ENCODE measurements around the gene DYNC1I1. TPM values are rescaled to one million over a fixed set of nuclear protein-coding genes. Genes with fewer than 3 reads are reported as not detected.

Gene DYNC1I1
- total RNA-seq, 1 donor from 2014 or later = 24.3 TPM

- DNase-seq (ENCODE audit: low spot score) = no peak
- intact Hi-C loops (cut with DNase I) = no loop called here
Measured at GRCh38 chr7:95840953-95841950, 68.9 kb downstream of the DYNC1I1 start.

- no peak for DNase-seq (ENCODE audit: low spot score)
- intact Hi-C loops (cut with DNase I) = no loop called here
Measured at GRCh38 chr7:95843286-95843685, 70.9 kb downstream of the DYNC1I1 start.

- DNase-seq (ENCODE audit: low spot score) = no peak
- intact Hi-C loops (cut with DNase I) = no loop called here
Measured at GRCh38 chr7:95845007-95845406, 72.7 kb downstream of the DYNC1I1 start.

- DNase-seq (ENCODE audit: low spot score) = no peak
- intact Hi-C loops (cut with DNase I) = no loop called here
Measured at GRCh38 chr7:95847061-95847460, 74.7 kb downstream of the DYNC1I1 start.

- no peak for DNase-seq (ENCODE audit: low spot score)
- intact Hi-C loops (cut with DNase I) = no loop called here
Measured at GRCh38 chr7:95859429-95859828, 87.1 kb downstream of the DYNC1I1 start.

GRCh38 chr7:95861041-95861440, 88.7 kb downstream of the DYNC1I1 start:
- intact Hi-C loops (cut with DNase I) = no loop called here
- no peak for DNase-seq (ENCODE audit: low spot score)

GRCh38 chr7:95863623-95864022, 91.3 kb downstream of the DYNC1I1 start:
- intact Hi-C loops (cut with DNase I) = no loop called here
- no peak for DNase-seq (ENCODE audit: low spot score)

- DNase-seq (ENCODE audit: low spot score) = no peak
- intact Hi-C loops (cut with DNase I) = no loop called here
Measured at GRCh38 chr7:95865716-95866371, 93.5 kb downstream of the DYNC1I1 start.

- intact Hi-C loops (cut with DNase I) = no loop called here
Measured at GRCh38 chr7:95867309-95867708, 95.0 kb downstream of the DYNC1I1 start.

GRCh38 chr7:95871075-95871848, 98.9 kb downstream of the DYNC1I1 start:
- no peak for DNase-seq (ENCODE audit: low spot score)
- intact Hi-C loops (cut with DNase I) = loop anchor here (1.0 kb wide), 1 partner anchor 148 kb away; no protein-coding TSS in a partner anchor

More at GRCh38 chr7:95867309-95867708, 95.0 kb downstream of the DYNC1I1 start:
- no peak for DNase-seq (ENCODE audit: low spot score)

GRCh38 chr7:95871896-95872295, 99.5 kb downstream of the DYNC1I1 start:
- intact Hi-C loops (cut with DNase I) = loop anchor here (1.0 kb wide), 1 partner anchor 149 kb away; no protein-coding TSS in a partner anchor
- no peak for DNase-seq (ENCODE audit: low spot score)

- intact Hi-C loops (cut with DNase I) = no loop called here
- no peak for DNase-seq (ENCODE audit: low spot score)
Measured at GRCh38 chr7:95874129-95874528, 101.8 kb downstream of the DYNC1I1 start.

GRCh38 chr7:95874541-95875265, 102.3 kb downstream of the DYNC1I1 start:
- intact Hi-C loops (cut with DNase I) = no loop called here
- DNase-seq (ENCODE audit: low spot score) = no peak

GRCh38 chr7:95875519-95875918, 103.2 kb downstream of the DYNC1I1 start:
- DNase-seq (ENCODE audit: low spot score) = no peak
- intact Hi-C loops (cut with DNase I) = no loop called here

- no peak for DNase-seq (ENCODE audit: low spot score)
- intact Hi-C loops (cut with DNase I) = no loop called here
Measured at GRCh38 chr7:95878677-95879076, 106.3 kb downstream of the DYNC1I1 start.

GRCh38 chr7:95881597-95881996, 109.2 kb downstream of the DYNC1I1 start:
- DNase-seq (ENCODE audit: low spot score) = no peak
- intact Hi-C loops (cut with DNase I) = no loop called here

- intact Hi-C loops (cut with DNase I) = no loop called here
- no peak for DNase-seq (ENCODE audit: low spot score)
Measured at GRCh38 chr7:95883217-95883616, 110.9 kb downstream of the DYNC1I1 start.

- no peak for DNase-seq (ENCODE audit: low spot score)
- intact Hi-C loops (cut with DNase I) = no loop called here
Measured at GRCh38 chr7:95886501-95887090, 114.2 kb downstream of the DYNC1I1 start.

- intact Hi-C loops (cut with DNase I) = no loop called here
- DNase-seq (ENCODE audit: low spot score) = no peak
Measured at GRCh38 chr7:95893484-95893883, 121.1 kb downstream of the DYNC1I1 start.
